GM12878 (cell line): ENCODE results near the gene FHOD3. TPM values are rescaled to one million over a fixed set of nuclear protein-coding genes. Genes with fewer than 3 reads are reported as not detected.

ENCODE experiments used
- ATAC-seq: fragments of 200-7000 bp; cut with Tn5 transposase; 3 replicates; pipeline ENCODE4 v1.9.1; 2020; ENCODE audit warnings: mild to moderate bottlenecking, moderate library complexity
- BruUV-seq: library from RNA; stranded (reverse); fragments of 400-500 nt; replicated peaks from 2 replicates; lab custom pipeline; 2021; lab: Mats Ljungman, UMichigan
- CTCF ChIA-PET: fragments of 300-600 bp; sonication (Branson Sonifier 250); formaldehyde crosslinking; extraction: SDS; loops from one replicate; lab custom pipeline; 2021; ENCODE audit warnings: inconsistent platforms; lab: Yijun Ruan, JAX
- POLR2A ChIA-PET: fragments of 350-600 bp; formaldehyde crosslinking; extraction: SDS; loops from one replicate; lab custom pipeline; 2021; ENCODE audit warnings: inconsistent platforms; lab: Charles Lee
- RAD21 ChIA-PET: fragments of 300-600 bp; sonication (Branson Sonifier 250); formaldehyde crosslinking; loops from one replicate; lab custom pipeline; 2023; ENCODE audit warnings: antibody characterized with exemption; ENCODE audit not compliant: unreplicated experiment; lab: Charles Lee
- SMC1A ChIA-PET: fragments of 300-600 bp; sonication (Branson Sonifier 250); formaldehyde crosslinking; loops from one replicate; lab custom pipeline; 2023; ENCODE audit not compliant: unreplicated experiment, uncharacterized antibody; lab: Charles Lee
- DNase-seq: peaks from one replicate; pipeline ENCODE4 v3.0.0-alpha.2; 2011; ENCODE audit warnings: low read depth, low spot score
- FAIRE-seq: peaks from 3 replicates; lab custom pipeline; 2011; peaks lifted over from hg19 to GRCh38; lab: Jason Lieb, UNC
- H2AFZ ChIP-seq: 2 replicates; pipeline ENCODE4 v1.6.0; 2011; ENCODE audit warnings: low read depth, low read length, control low read depth; ENCODE audit not compliant: control insufficient read depth
- H3K27ac ChIP-seq: 2 replicates; pipeline ENCODE4 v1.5.1; 2011; ENCODE audit warnings: control low read depth; ENCODE audit not compliant: control insufficient read depth, insufficient read depth
- H3K27me3 ChIP-seq, 2 experiments: replicated peaks in 1 of 2; 2 replicates each; pipeline versions ENCODE4 v1.6.0 to v1.6.1; 2011; ENCODE audit warnings: low read length in 1 of 2; ENCODE audit not compliant: control insufficient read depth in 2 of 2, insufficient read depth in 2 of 2
- H3K36me3 ChIP-seq, 2 experiments: 2 replicates each; pipeline ENCODE4 v1.5.1; 2011; ENCODE audit warnings: low read length in 1 of 2; ENCODE audit not compliant: control insufficient read depth in 2 of 2, insufficient read depth in 2 of 2
- H3K4me1 ChIP-seq: 2 replicates; pipeline ENCODE4 v1.6.1; 2011; ENCODE audit warnings: mild to moderate bottlenecking, low read length, moderate library complexity, mixed read lengths; ENCODE audit not compliant: control insufficient read depth, insufficient read depth
- H3K4me2 ChIP-seq: 2 replicates; pipeline ENCODE4 v1.6.0; 2011; ENCODE audit warnings: control low read depth; ENCODE audit not compliant: control insufficient read depth, insufficient read depth
- H3K4me3 ChIP-seq: fragments of 200-600 bp; sonication (generic); 2 replicates; pipeline ENCODE4 v1.5.1; 2016
- H3K79me2 ChIP-seq: 2 replicates; pipeline ENCODE4 v1.6.0; 2011; ENCODE audit warnings: low read length; ENCODE audit not compliant: control insufficient read depth, insufficient read depth
- H3K9ac ChIP-seq: 2 replicates; pipeline ENCODE4 v1.8.0; 2011; ENCODE audit warnings: low read length, control low read depth, mixed read lengths; ENCODE audit not compliant: control insufficient read depth, insufficient read depth
- H3K9me3 ChIP-seq: replicated peaks from 3 replicates; pipeline ENCODE4 v1.5.1; 2011; ENCODE audit warnings: mild to moderate bottlenecking, low read length; ENCODE audit not compliant: control insufficient read depth, insufficient read depth
- H4K20me1 ChIP-seq: 2 replicates; pipeline ENCODE4 v1.6.0; 2011; ENCODE audit not compliant: control insufficient read depth, insufficient read depth
- ATF7 ChIP-seq: fragments of 450-650 bp; IDR thresholded peaks from 2 replicates; pipeline ENCODE4 v1.6.1; 2016; ENCODE audit warnings: low read depth, mild to moderate bottlenecking
- CBFB ChIP-seq: IDR thresholded peaks from 2 replicates; pipeline ENCODE4 v1.6.1; 2016; ENCODE audit warnings: antibody characterized with exemption, low read depth
- DPF2 ChIP-seq: fragments of 450-650 bp; IDR thresholded peaks from 2 replicates; pipeline ENCODE4 v1.6.1; 2017; ENCODE audit warnings: mild to moderate bottlenecking
- EZH2 ChIP-seq: IDR thresholded peaks from 2 replicates; pipeline ENCODE4 v1.6.1; 2012; ENCODE audit warnings: low read depth, mild to moderate bottlenecking, control low read depth, inconsistent platforms, low read length, borderline replicate concordance; ENCODE audit not compliant: control insufficient read depth
- FOS ChIP-seq: IDR thresholded peaks from 3 replicates; pipeline ENCODE4 v1.6.1; 2011; ENCODE audit warnings: borderline replicate concordance; ENCODE audit not compliant: insufficient read length; ENCODE audit errors: extremely low read depth
- IKZF1 ChIP-seq: fragments of 450-650 bp; conservative IDR thresholded peaks from 2 replicates; pipeline ENCODE4 v1.6.1; 2017; ENCODE audit warnings: antibody characterized with exemption, mild to moderate bottlenecking
- IRF4 ChIP-seq: IDR thresholded peaks from 2 replicates; pipeline ENCODE4 v1.6.1; 2011; ENCODE audit warnings: low read depth, low read length
- JUNB ChIP-seq: IDR thresholded peaks from 2 replicates; pipeline ENCODE4 v1.6.1; 2016; ENCODE audit warnings: antibody characterized with exemption, mild to moderate bottlenecking
- JUND ChIP-seq: IDR thresholded peaks from 2 replicates; pipeline ENCODE4 v1.6.1; 2012; ENCODE audit warnings: low read depth, mild to moderate bottlenecking, low read length, improper control_type of control experiment, moderate library complexity
- MTA3 ChIP-seq: IDR thresholded peaks from 2 replicates; pipeline ENCODE4 v1.6.1; 2012; ENCODE audit warnings: low read length, inconsistent platforms, borderline replicate concordance
- MYB ChIP-seq: fragments of 150-350 bp; IDR thresholded peaks from 2 replicates; pipeline ENCODE4 v1.6.1; 2014; ENCODE audit warnings: mild to moderate bottlenecking, low read depth, low read length, borderline replicate concordance
- PAX5 ChIP-seq: IDR thresholded peaks from 2 replicates; pipeline ENCODE4 v1.6.1; 2011; ENCODE audit warnings: low read depth, low read length, borderline replicate concordance
- PAX8 ChIP-seq: fragments of 450-650 bp; IDR thresholded peaks from 2 replicates; pipeline ENCODE4 v1.6.1; 2017; ENCODE audit warnings: mild to moderate bottlenecking, moderate library complexity
- RAD51 ChIP-seq: fragments of 450-650 bp; IDR thresholded peaks from 2 replicates; pipeline ENCODE4 v1.6.1; 2016; ENCODE audit warnings: moderate library complexity, mild to moderate bottlenecking, inconsistent platforms
- RB1 ChIP-seq: fragments of 450-650 bp; formaldehyde crosslinking; IDR thresholded peaks from 2 replicates; pipeline ENCODE4 v1.6.1; 2017; ENCODE audit warnings: mild to moderate bottlenecking, borderline replicate concordance
- RCOR1 ChIP-seq: conservative IDR thresholded peaks from 2 replicates; pipeline ENCODE4 v1.6.1; 2012; ENCODE audit warnings: low read depth, low read length, improper control_type of control experiment
- SMAD1 ChIP-seq: fragments of 450-650 bp; IDR thresholded peaks from 2 replicates; pipeline ENCODE4 v1.6.1; 2018; ENCODE audit warnings: mild to moderate bottlenecking, low read depth; ENCODE audit not compliant: partially characterized antibody
- SMAD5 ChIP-seq: IDR thresholded peaks from 2 replicates; pipeline ENCODE4 v1.6.1; 2016; ENCODE audit warnings: antibody characterized with exemption, low read depth
- SP1 ChIP-seq: IDR thresholded peaks from one replicate; pipeline ENCODE4 v1.6.1; 2011; ENCODE audit warnings: low read depth, low read length
- TCF12 ChIP-seq: IDR thresholded peaks from 2 replicates; pipeline ENCODE4 v1.6.1; 2011; ENCODE audit warnings: low read depth, mild to moderate bottlenecking, low read length
- TCF3 ChIP-seq: IDR thresholded peaks from 2 replicates; pipeline ENCODE4 v1.6.1; 2012; ENCODE audit warnings: low read depth, mild to moderate bottlenecking, low read length, borderline replicate concordance; ENCODE audit not compliant: insufficient read depth
- WRNIP1 ChIP-seq: IDR thresholded peaks from 2 replicates; pipeline ENCODE4 v1.6.1; 2011; ENCODE audit warnings: low read depth, low read length, improper control_type of control experiment, borderline replicate concordance
- ZNF274 ChIP-seq: IDR thresholded peaks from one replicate; pipeline ENCODE4 v1.8.0; 2011; ENCODE audit not compliant: insufficient read length, insufficient read depth
- ZNF384 ChIP-seq: IDR thresholded peaks from 2 replicates; pipeline ENCODE4 v1.6.1; 2012; ENCODE audit warnings: low read depth, mild to moderate bottlenecking, low read length, improper control_type of control experiment, borderline replicate concordance
- WGBS: methylation state at CpG from one replicate; pipeline ENCODE4 v1.1.6; 2016; ENCODE audit warnings: low lambda C conversion rate; ENCODE audit not compliant: insufficient replicate concordance, insufficient coverage; ENCODE audit errors: missing lambda C conversion rate; 5-methylcytosine and 5-hydroxymethylcytosine counted together
- in situ Hi-C: fragments of 300-500 bp; cut with MboI; formaldehyde crosslinking; loops from 9 replicates; pipeline ENCODE4 v1.14.3; 2018; ENCODE audit warnings: mixed read lengths
- intact Hi-C: fragments of 100-400 bp; cut with micrococcal nuclease; formaldehyde crosslinking; loops from one replicate; pipeline ENCODE4 v1.14.2; 2022; ENCODE audit not compliant: unreplicated experiment
- polyA plus RNA-seq, 11 experiments: library from polyadenylated mRNA; depleted of rRNA in 4 of 11; unstranded in 6 of 11; stranded (reverse) in 5 of 11; fragments of >200 nt; fragmentation: Nextera tagmentation in 4 of 11; fragmentation: Illumina TruSeq in 1 of 11; extraction: Ambion mirVana in 4 of 11; extraction: Trizol in 1 of 11; gene quantifications; 1 replicate in 1 of 11; 2 replicates in 10 of 11; pipeline versions ENCODE4 v1.2.1 to v1.2.3, GENCODE V29; 2011 to 2016; ENCODE audit warnings: inconsistent platforms in 2 of 11, missing spikeins in 2 of 11, low read depth in 1 of 11
- total RNA-seq, 4 experiments: library from RNA; depleted of rRNA in 3 of 4; stranded (reverse); fragments of >200 nt in 3 of 4; fragmentation: Illumina TruSeq in 1 of 4; extraction: Trizol in 1 of 4; gene quantifications; 2 replicates each; pipeline versions ENCODE4 v1.2.1 to v1.2.3, GENCODE V29; 2013 to 2021
- TF ChIP-seq, protein P1 (sequence below): fragments of 450-650 bp; IDR thresholded peaks from 2 replicates; pipeline ENCODE4 v1.6.1; 2017; ENCODE audit warnings: low read depth, mild to moderate bottlenecking, moderate library complexity
- TF ChIP-seq, protein P2 (sequence below): fragments of 450-650 bp; IDR thresholded peaks from 2 replicates; pipeline ENCODE4 v1.6.1; 2016; ENCODE audit warnings: mild to moderate bottlenecking

FHOD3 gene
- total and polyA plus RNA-seq, 10 of the 15 experiments (the other 5 are each of a cell fraction or from before 2014, with no cell fraction given) = 0.77 to 26.7 (median 10.4) TPM

DNA sequence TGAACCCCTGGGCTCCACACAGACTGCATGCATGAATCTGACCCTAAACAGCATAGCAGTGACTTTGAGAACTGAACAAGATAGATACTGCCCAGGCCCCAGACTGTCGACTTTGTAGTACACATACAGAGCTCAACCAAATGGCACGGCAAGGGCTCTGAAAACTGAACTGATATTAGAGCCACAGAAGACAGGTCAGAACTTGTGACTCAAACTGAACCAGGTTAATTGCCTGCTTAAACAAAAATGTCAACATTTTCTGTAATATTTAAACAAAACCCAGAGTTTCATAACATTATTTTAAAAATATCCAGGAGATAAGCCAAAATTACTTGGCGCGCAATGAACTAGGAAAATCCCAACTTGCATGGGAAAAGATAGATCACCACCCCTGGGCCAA lies 271.0 kb downstream of the FHOD3 start:
- Histone ChIP-seq H3K27ac (no peak overlapping the region), H3K9me3 (no peaks in the 10 kb centered on the region), H3K9ac (no peak overlapping the region), H3K27me3 (no peaks in the 10 kb centered on the region), H3K4me3 (no peak overlapping the region), H3K4me1 (no peaks in the 10 kb centered on the region), H4K20me1 (no peaks in the 10 kb centered on the region), H3K79me2 (no peaks in the 10 kb centered on the region), H2AFZ (no peak overlapping the region), H3K4me2 (no peak overlapping the region), H3K36me3 (no peaks in the 10 kb centered on the region)
- ChIA-PET RAD21 (interaction anchor here (1.0 to 1.9 kb wide), 5 partner anchors 9 to 270 kb away, joined by 3 to 6 read pairs (median 4); no protein-coding TSS in a partner anchor), POLR2A (interaction anchor here (0.6 kb wide), 3 partner anchors 134 to 309 kb away, joined by 3 to 6 read pairs (median 4); partner anchors contain the start of gene FHOD3), CTCF (interaction anchor here (0.6 to 1.0 kb wide), 2 partner anchors 20 to 426 kb away, joined by 3 read pairs; no protein-coding TSS in a partner anchor), SMC1A (interaction anchor here (0.6 to 1.4 kb wide), 6 partner anchors 8 to 234 kb away, joined by 3 to 4 read pairs (median 3); no protein-coding TSS in a partner anchor)
- FAIRE-seq = no peak
- intact Hi-C loops (loop anchor here (2.0 to 5.0 kb wide), 2 partner anchors 68 to 96 kb away; no protein-coding TSS in a partner anchor), in situ Hi-C loops (no loop called here)
- peak; percentile 24 for DNase-seq
- no TSS peak for BruUV-seq
- 70% methylated on average over 4 of the region's 4 CpGs for WGBS
- ATAC-seq = peak; percentile 78
- TF ChIP-seq MTA3 (no peak), SMAD5 (no peak), IKZF1 (peak; percentile 50; the same call in 1 of the 2 replicates), PAX5 (no peak), CBFB (no peak), ZNF274 (no peak), TCF12 (no peak), ZNF384 (no peak), DPF2 (peak; percentile 46; the same call in 1 of the 2 replicates), TCF3 (no peak), PAX8 (no peak), MYB (no peak), FOS (no peak), JUNB (no peak), RB1 (no peak), ATF7 (no peak), JUND (no peak), RCOR1 (no peak), EZH2 (no peak), SMAD1 (no peak), IRF4 (no peak), WRNIP1 (no peak), SP1 (no peak), RAD51 (no peak)
- TF ChIP-seq, protein P1, sequence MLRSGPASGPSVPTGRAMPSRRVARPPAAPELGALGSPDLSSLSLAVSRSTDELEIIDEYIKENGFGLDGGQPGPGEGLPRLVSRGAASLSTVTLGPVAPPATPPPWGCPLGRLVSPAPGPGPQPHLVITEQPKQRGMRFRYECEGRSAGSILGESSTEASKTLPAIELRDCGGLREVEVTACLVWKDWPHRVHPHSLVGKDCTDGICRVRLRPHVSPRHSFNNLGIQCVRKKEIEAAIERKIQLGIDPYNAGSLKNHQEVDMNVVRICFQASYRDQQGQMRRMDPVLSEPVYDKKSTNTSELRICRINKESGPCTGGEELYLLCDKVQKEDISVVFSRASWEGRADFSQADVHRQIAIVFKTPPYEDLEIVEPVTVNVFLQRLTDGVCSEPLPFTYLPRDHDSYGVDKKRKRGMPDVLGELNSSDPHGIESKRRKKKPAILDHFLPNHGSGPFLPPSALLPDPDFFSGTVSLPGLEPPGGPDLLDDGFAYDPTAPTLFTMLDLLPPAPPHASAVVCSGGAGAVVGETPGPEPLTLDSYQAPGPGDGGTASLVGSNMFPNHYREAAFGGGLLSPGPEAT = 0 out of 2 replicates have a peak, but pooled peaks have one; percentile 23
- TF ChIP-seq, protein P2, sequence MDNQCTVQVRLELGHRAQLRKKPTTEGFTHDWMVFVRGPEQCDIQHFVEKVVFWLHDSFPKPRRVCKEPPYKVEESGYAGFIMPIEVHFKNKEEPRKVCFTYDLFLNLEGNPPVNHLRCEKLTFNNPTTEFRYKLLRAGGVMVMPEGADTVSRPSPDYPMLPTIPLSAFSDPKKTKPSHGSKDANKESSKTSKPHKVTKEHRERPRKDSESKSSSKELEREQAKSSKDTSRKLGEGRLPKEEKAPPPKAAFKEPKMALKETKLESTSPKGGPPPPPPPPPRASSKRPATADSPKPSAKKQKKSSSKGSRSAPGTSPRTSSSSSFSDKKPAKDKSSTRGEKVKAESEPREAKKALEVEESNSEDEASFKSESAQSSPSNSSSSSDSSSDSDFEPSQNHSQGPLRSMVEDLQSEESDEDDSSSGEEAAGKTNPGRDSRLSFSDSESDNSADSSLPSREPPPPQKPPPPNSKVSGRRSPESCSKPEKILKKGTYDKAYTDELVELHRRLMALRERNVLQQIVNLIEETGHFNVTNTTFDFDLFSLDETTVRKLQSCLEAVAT = no peak
